ENCODE measurements around the gene CDT1.

The CDT1 gene

GRCh38 chr16:88856122-88856827 lies 52.7 kb downstream of the CDT1 start:
- no peak for DNase-seq (ENCODE audit: low spot score)

DNA sequence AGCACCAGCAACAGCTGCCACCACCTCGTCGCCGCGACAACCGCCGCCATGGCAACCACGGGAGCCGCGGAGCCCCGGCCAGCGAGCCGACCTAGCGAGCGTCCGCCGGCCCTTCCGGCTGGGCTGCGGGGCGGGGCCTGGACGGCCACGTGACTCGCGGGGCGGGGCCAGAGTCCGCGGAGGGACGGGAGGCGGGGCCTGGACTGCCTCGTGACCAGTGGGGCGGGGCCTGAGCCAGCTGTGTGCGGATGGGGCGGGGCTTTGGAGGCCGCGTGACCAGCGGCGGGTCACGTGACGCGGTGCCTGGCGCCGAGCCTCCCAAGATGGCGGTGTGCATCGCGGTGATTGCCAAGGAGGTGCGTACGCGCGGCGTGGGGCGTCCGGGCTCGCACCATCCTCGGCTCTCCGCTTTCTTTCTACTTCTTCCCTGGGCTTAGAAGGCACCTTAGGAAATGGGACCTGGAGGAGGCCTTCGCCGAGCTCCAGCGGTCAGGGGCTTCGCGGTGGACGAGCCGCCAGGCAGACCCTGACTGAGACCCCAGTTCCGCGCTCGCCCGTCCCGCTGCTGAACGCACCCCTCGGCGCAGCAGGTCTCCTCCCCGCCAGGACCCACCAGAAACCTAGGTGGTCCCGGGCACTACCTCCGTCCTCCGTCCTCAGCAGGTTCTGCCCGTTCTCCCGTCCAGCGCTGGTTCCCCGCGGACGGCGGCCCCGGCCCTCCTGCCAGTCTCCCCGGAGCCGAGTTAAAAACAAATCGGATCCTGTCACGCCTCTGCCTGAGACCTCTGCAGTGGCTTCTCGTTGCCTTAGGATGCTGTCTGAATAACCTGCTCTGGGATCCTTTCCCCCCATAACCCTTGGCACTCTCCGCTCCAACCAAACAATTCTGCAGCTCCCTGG lies 53.5 kb downstream of the CDT1 start, which contains the start of the genes GALNS and TRAPPC2L:
Gene GALNS (minus strand): TSS at position 120 of the 900 bp plus-strand sequence. CDS start 70 bp downstream, at position 50.
Gene TRAPPC2L (plus strand): TSS at position 300 of the 900 bp plus-strand sequence. CDS start 24 bp downstream, at position 324.
- peak; percentile 94 for DNase-seq (ENCODE audit: low spot score)

DNA sequence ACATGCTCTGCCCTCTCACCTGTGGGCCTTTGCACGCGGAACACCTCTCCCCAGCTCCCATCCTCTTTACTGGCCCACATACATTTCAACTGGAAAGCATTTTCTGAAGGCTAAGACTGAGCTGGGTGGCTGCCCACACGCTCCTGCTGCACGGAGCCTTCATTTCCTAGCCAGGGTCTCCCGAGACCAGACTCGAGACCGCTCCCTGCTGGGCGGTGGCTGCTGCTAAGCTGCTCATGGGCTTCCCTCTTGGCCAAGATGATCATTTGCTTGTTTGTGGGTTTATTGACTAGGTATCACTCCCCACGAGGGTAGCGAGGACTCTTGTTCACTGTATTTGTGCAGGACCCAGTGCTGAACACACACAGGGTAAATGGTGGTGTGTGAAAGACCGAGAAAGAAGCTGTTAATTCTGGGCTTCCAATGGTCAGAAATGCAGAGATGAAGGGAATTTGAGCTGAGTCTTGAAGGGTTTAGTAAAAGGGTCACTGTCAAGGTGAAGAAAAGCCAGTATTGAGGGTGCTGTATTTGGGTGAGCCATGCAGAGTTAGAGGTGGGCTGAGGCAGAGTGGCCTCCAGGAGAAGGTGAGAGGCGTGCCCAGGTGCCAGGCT lies 54.2 kb downstream of the CDT1 start:
- peak; percentile 70 for DNase-seq (ENCODE audit: low spot score)

Data from cerebellar cortex (tissue), 1 donor.